ENCODE results near the gene MDM2. TPM values are rescaled to one million over a fixed set of nuclear protein-coding genes. Genes with fewer than 3 reads are reported as not detected.

The MDM2 gene
- total RNA-seq, 2 experiments from 2014 or later, result 143 to 318 TPM

GRCh38 chr12:68784015-68784414, 24.0 kb upstream of the MDM2 start:
- BruUV-seq (replicated peaks), result no TSS peak
- Histone ChIP-seq H2AFZ (ENCODE audit: low read length) (no peak overlapping the region), H3K9me3 (ENCODE audit: low read length) (no peaks in the 10 kb centered on the region), H3K36me3 (ENCODE audit: insufficient read depth, low read length) (0 out of 2 replicates have a peak, but pooled peaks cover 3% of the 10 kb centered on the region), H3K9me2 (ENCODE audit: insufficient read depth, low read length) (no peaks in the 10 kb centered on the region), H3K4me1 (ENCODE audit: insufficient read depth, low read length, poor library complexity, severe bottlenecking) (peaks cover 57% of the 10 kb centered on the region), H3K79me2 (ENCODE audit: insufficient read depth, low read depth, low read length) (no peaks in the 10 kb centered on the region), H4K20me1 (ENCODE audit: insufficient read depth, low read length) (no peaks in the 10 kb centered on the region), H3K27ac (ENCODE audit: low read depth, low read length, poor library complexity, severe bottlenecking) (no peak overlapping the region), H3K4me3 (ENCODE audit: low read depth, low read length, poor library complexity, severe bottlenecking) (no peak overlapping the region), H3K4me2 (ENCODE audit: low read length) (no peak overlapping the region)
- CTCF ChIA-PET (ENCODE audit: unreplicated experiment), result no interaction called here
- DNase-seq (ENCODE audit: low spot score), result no peak
- POLR2A ChIA-PET, result interaction anchor here (1.0 to 2.7 kb wide), 3 partner anchors 9 to 24 kb away, joined by 3 to 17 read pairs (median 10); partner anchors contain the start of gene MDM2
- intact Hi-C loops (cut with micrococcal nuclease; ENCODE audit: unreplicated experiment), result no loop called here
- TF ChIP-seq CTCF (conservative IDR thresholded peaks at IDR 0.05; ENCODE audit: low read length) (no peak), EZH2phosphoT487 (IDR thresholded peaks at IDR 0.05; ENCODE audit: borderline replicate concordance, low read depth, low read length) (no peak)

DNA sequence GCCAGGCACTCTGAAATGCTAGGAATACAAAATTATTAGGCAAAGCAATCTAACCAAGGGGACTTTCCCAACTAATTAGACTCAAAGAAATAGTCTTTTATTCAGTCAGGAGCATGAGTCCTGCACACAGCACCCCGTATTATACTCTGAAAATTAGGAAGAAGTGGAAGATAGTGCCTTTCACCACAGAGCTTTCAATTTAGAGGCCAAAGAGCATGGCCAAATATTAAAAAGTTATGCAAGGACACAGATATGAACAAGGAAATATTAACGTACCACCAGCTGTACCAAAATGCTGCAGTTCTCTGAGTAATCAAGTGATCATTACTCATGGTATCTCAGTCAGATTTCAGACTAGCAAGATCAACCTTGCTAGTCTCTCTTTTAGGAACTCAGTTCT, 22.6 kb upstream of the MDM2 start:
- POLR2A ChIA-PET, result interaction anchor here (0.6 to 5.2 kb wide), 6 partner anchors 9 to 166 kb away, joined by 3 to 31 read pairs (median 13); partner anchors contain the start of gene MDM2
- H4K20me1 ChIP-seq (ENCODE audit: insufficient read depth, low read length), result no peaks in the 10 kb centered on the region
- H3K27ac ChIP-seq (ENCODE audit: low read depth, low read length, poor library complexity, severe bottlenecking), result no peak overlapping the region
- TF ChIP-seq CTCF (conservative IDR thresholded peaks at IDR 0.05; ENCODE audit: low read length), result no peak
- TF ChIP-seq EZH2phosphoT487 (IDR thresholded peaks at IDR 0.05; ENCODE audit: borderline replicate concordance, low read depth, low read length), result no peak
- 0 out of 2 replicates have a peak overlapping the region, but pooled peaks have one; percentile 2 for H3K4me2 ChIP-seq (ENCODE audit: low read length)
- CTCF ChIA-PET (ENCODE audit: unreplicated experiment), result no interaction called here
- H3K79me2 ChIP-seq (ENCODE audit: insufficient read depth, low read depth, low read length), result no peaks in the 10 kb centered on the region
- H3K4me1 ChIP-seq (ENCODE audit: insufficient read depth, low read length, poor library complexity, severe bottlenecking), result peaks cover 62% of the 10 kb centered on the region
- no peaks in the 10 kb centered on the region for H3K9me3 ChIP-seq (ENCODE audit: low read length)
- H3K9me2 ChIP-seq (ENCODE audit: insufficient read depth, low read length), result no peaks in the 10 kb centered on the region
- 0 out of 2 replicates have a peak, but pooled peaks cover 3% of the 10 kb centered on the region for H3K36me3 ChIP-seq (ENCODE audit: insufficient read depth, low read length)
- H3K4me3 ChIP-seq (ENCODE audit: low read depth, low read length, poor library complexity, severe bottlenecking), result no peak overlapping the region
- intact Hi-C loops (cut with micrococcal nuclease; ENCODE audit: unreplicated experiment), result no loop called here
- no peak for DNase-seq (ENCODE audit: low spot score)
- no peak overlapping the region for H2AFZ ChIP-seq (ENCODE audit: low read length)
- no TSS peak for BruUV-seq (replicated peaks)

DNA sequence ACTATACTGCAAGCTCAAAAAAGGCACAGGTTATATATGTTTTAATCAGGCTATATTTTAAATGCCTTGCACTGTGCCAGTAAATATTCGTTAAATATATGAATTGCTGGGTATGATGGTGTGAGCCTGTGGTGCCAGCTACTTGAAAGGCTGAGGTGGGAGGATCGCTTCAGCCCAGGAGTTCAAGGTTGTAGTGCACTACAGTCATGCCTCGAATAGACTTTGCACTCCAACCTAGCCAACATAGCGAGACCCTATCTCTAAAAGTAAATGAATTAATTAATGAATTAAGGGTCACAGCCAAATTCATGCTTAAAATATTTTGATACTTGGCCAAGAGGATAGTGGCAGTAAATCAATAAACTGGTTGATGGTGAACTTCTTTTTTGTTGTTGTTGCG, 22.2 kb upstream of the MDM2 start:
- intact Hi-C loops (cut with micrococcal nuclease; ENCODE audit: unreplicated experiment), result loop anchor here (2.0 kb wide), 1 partner anchor 13 kb away; no protein-coding TSS in a partner anchor
- Histone ChIP-seq H3K36me3 (ENCODE audit: insufficient read depth, low read length) (0 out of 2 replicates have a peak, but pooled peaks cover 3% of the 10 kb centered on the region), H3K27ac (ENCODE audit: low read depth, low read length, poor library complexity, severe bottlenecking) (no peak overlapping the region), H3K4me2 (ENCODE audit: low read length) (no peak overlapping the region), H4K20me1 (ENCODE audit: insufficient read depth, low read length) (no peaks in the 10 kb centered on the region), H2AFZ (ENCODE audit: low read length) (no peak overlapping the region), H3K9me2 (ENCODE audit: insufficient read depth, low read length) (no peaks in the 10 kb centered on the region), H3K4me1 (ENCODE audit: insufficient read depth, low read length, poor library complexity, severe bottlenecking) (peaks cover 66% of the 10 kb centered on the region), H3K9me3 (ENCODE audit: low read length) (no peaks in the 10 kb centered on the region), H3K4me3 (ENCODE audit: low read depth, low read length, poor library complexity, severe bottlenecking) (no peak overlapping the region), H3K79me2 (ENCODE audit: insufficient read depth, low read depth, low read length) (no peaks in the 10 kb centered on the region)
- TF ChIP-seq CTCF (conservative IDR thresholded peaks at IDR 0.05; ENCODE audit: low read length) (no peak), EZH2phosphoT487 (IDR thresholded peaks at IDR 0.05; ENCODE audit: borderline replicate concordance, low read depth, low read length) (no peak)
- no peak for DNase-seq (ENCODE audit: low spot score)
- ChIA-PET POLR2A (interaction anchor here (0.6 to 5.2 kb wide), 6 partner anchors 9 to 166 kb away, joined by 3 to 31 read pairs (median 13); partner anchors contain the start of gene MDM2), CTCF (ENCODE audit: unreplicated experiment) (no interaction called here)
- BruUV-seq (replicated peaks), result no TSS peak

All from OCI-LY7 (cell line).